ENCODE results near the gene CCDC97.

DNA sequence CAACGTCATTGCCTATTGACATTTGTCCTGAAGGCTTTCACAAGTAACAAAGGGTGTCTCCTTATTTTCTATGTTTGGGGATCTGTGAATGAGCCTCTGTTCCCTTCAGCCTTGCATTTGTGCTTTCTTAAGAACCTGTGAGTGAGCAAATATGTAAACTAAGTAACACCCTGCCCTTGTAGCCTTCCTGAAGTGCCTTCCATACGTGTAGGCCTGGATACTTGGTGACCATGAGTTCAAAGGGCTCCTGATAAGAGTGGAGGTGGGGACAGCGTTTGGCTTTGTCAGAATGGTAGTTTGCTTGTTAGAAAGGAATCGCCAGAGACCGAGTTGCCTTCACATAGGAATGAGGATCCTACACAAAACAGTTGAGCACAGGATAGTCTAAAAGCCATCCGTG lies 14.5 kb upstream of the CCDC97 start:
- TF ChIP-seq, protein P1, sequence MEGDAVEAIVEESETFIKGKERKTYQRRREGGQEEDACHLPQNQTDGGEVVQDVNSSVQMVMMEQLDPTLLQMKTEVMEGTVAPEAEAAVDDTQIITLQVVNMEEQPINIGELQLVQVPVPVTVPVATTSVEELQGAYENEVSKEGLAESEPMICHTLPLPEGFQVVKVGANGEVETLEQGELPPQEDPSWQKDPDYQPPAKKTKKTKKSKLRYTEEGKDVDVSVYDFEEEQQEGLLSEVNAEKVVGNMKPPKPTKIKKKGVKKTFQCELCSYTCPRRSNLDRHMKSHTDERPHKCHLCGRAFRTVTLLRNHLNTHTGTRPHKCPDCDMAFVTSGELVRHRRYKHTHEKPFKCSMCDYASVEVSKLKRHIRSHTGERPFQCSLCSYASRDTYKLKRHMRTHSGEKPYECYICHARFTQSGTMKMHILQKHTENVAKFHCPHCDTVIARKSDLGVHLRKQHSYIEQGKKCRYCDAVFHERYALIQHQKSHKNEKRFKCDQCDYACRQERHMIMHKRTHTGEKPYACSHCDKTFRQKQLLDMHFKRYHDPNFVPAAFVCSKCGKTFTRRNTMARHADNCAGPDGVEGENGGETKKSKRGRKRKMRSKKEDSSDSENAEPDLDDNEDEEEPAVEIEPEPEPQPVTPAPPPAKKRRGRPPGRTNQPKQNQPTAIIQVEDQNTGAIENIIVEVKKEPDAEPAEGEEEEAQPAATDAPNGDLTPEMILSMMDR (IDR thresholded peaks at IDR 0.05; ENCODE audit: insufficient read depth, low read length, poor library complexity, severe bottlenecking): no peak
- TF ChIP-seq EZH2phosphoT487 (conservative IDR thresholded peaks at IDR 0.05; ENCODE audit: low read length): no peak
